Smooth muscle cell (in vitro differentiated cells): ENCODE data around the gene KHK. TPM values are rescaled to one million over a fixed set of nuclear protein-coding genes. Genes with fewer than 3 reads are reported as not detected.

ENCODE experiments used
- DNase-seq: peaks from one replicate; lab custom pipeline; 2025; ENCODE audit not compliant: unreplicated experiment; lab: John Stamatoyannopoulos, UW
- H2AFZ ChIP-seq: fragments of 200-600 bp; sonication (generic); 2 replicates; pipeline ENCODE4 v1.6.0; 2016; ENCODE audit warnings: antibody characterized with exemption, low read depth, mild to moderate bottlenecking
- H3F3A ChIP-seq: fragments of 200-600 bp; sonication (generic); 2 replicates; pipeline ENCODE4 v1.6.0; 2017; ENCODE audit warnings: antibody characterized with exemption, low read depth
- H3K27ac ChIP-seq: fragments of 200-600 bp; sonication (generic); 2 replicates; pipeline ENCODE4 v1.5.1; 2016; ENCODE audit warnings: low read depth, mild to moderate bottlenecking
- H3K27me3 ChIP-seq: fragments of 200-600 bp; sonication (generic); 2 replicates; pipeline ENCODE4 v1.6.1; 2016; ENCODE audit warnings: low read depth, mild to moderate bottlenecking
- H3K36me3 ChIP-seq: fragments of 200-600 bp; sonication (generic); 2 replicates; pipeline ENCODE4 v1.5.1; 2016; ENCODE audit warnings: low read depth
- H3K4me1 ChIP-seq: fragments of 200-600 bp; sonication (generic); 2 replicates; pipeline ENCODE4 v1.5.1; 2016; ENCODE audit warnings: low read depth
- H3K4me2 ChIP-seq: fragments of 200-600 bp; sonication (generic); 2 replicates; pipeline ENCODE4 v1.6.0; 2016; ENCODE audit warnings: mild to moderate bottlenecking
- H3K4me3 ChIP-seq: fragments of 200-600 bp; sonication (generic); 2 replicates; pipeline ENCODE4 v1.5.1; 2016; ENCODE audit warnings: mild to moderate bottlenecking
- H3K79me2 ChIP-seq: fragments of 200-600 bp; sonication (generic); 2 replicates; pipeline ENCODE4 v1.6.0; 2016; ENCODE audit warnings: low read depth, mild to moderate bottlenecking
- H3K9ac ChIP-seq: fragments of 200-600 bp; sonication (generic); 2 replicates; pipeline ENCODE4 v1.6.0; 2016; ENCODE audit warnings: low read depth
- H3K9me3 ChIP-seq: fragments of 200-600 bp; sonication (generic); replicated peaks from 2 replicates; pipeline ENCODE4 v1.5.1; 2016; ENCODE audit warnings: low read depth
- H4K20me1 ChIP-seq: fragments of 200-600 bp; sonication (generic); 2 replicates; pipeline ENCODE4 v1.6.0; 2016; ENCODE audit warnings: low read depth
- WGBS: methylation state at CpG from one replicate; pipeline ENCODE4 v1.1.7; 2016; ENCODE audit warnings: low lambda C conversion rate; 5-methylcytosine and 5-hydroxymethylcytosine counted together
- polyA plus RNA-seq: library from polyadenylated mRNA; unstranded; fragments of >200 nt; fragmentation: Nextera tagmentation; extraction: Ambion mirVana; gene quantifications from 2 replicates; pipeline ENCODE4 v1.2.1, GENCODE V29; 2016
- total RNA-seq: library from RNA; depleted of rRNA; stranded (reverse); fragments of >200 nt; gene quantifications from 2 replicates; pipeline ENCODE4 v1.2.3, GENCODE V29; 2014
- TF ChIP-seq, protein P1 (sequence below): fragments of 200-600 bp; sonication (generic); IDR thresholded peaks from 2 replicates; pipeline ENCODE4 v1.5.1; 2017; ENCODE audit warnings: borderline replicate concordance, mild to moderate bottlenecking, antibody characterized with exemption; ENCODE audit not compliant: insufficient read depth, poor library complexity, severe bottlenecking

KHK gene
- total and polyA plus RNA-seq, 2 experiments from 2014 or later, result 0.27 to 1.6 TPM

DNA sequence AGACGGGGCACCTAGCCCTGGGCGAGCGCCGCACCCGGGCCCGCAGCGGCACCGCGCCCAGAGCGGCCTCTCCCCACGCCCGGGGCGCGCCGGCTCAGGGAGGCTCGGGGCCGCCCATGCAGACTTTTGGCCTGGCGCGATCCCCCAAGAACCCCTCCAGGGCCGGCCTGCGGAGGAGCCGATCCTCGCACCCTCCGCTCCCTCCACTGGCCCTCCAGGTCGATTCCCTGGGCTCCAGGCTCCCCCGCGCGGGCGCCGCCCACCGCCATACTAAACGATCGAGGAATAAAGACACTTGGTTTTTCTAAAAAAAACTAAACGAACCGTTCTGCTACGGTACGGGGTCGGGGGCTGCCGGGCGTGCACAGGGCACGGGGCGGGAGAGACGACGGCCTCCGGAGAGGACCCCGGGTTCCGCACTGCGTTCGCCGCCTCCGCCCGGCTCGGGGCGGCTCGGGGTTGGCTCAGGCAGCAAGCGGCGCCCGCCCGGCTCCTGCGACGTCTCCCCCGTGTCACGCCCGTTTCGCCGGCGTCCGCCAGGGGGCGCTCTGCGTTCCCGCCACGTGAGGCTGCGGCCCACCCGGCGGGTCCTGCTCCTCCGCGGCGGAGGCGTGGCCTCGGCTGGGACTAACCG, 365 bp upstream of the KHK start:
- Histone ChIP-seq H3K79me2 (no peaks in the 10 kb centered on the region), H3K9me3 (no peaks in the 10 kb centered on the region), H3K4me3 (peak overlapping the region; percentile 83), H2AFZ (peak overlapping the region; percentile 69), H3K4me1 (peaks cover 13% of the 10 kb centered on the region), H3K27ac (peak overlapping the region; percentile 61), H3K27me3 (no peaks in the 10 kb centered on the region), H3F3A (peaks cover 15% of the 10 kb centered on the region), H4K20me1 (peaks cover 33% of the 10 kb centered on the region), H3K9ac (peak overlapping the region; percentile 54), H3K36me3 (no peaks in the 10 kb centered on the region), H3K4me2 (peak overlapping the region; percentile 99)
- peak; percentile 95 for DNase-seq
- TF ChIP-seq, protein P1, sequence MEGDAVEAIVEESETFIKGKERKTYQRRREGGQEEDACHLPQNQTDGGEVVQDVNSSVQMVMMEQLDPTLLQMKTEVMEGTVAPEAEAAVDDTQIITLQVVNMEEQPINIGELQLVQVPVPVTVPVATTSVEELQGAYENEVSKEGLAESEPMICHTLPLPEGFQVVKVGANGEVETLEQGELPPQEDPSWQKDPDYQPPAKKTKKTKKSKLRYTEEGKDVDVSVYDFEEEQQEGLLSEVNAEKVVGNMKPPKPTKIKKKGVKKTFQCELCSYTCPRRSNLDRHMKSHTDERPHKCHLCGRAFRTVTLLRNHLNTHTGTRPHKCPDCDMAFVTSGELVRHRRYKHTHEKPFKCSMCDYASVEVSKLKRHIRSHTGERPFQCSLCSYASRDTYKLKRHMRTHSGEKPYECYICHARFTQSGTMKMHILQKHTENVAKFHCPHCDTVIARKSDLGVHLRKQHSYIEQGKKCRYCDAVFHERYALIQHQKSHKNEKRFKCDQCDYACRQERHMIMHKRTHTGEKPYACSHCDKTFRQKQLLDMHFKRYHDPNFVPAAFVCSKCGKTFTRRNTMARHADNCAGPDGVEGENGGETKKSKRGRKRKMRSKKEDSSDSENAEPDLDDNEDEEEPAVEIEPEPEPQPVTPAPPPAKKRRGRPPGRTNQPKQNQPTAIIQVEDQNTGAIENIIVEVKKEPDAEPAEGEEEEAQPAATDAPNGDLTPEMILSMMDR, result peak; percentile 91
- WGBS, result under 1% methylated on average over 49 of the region's 81 CpGs

DNA sequence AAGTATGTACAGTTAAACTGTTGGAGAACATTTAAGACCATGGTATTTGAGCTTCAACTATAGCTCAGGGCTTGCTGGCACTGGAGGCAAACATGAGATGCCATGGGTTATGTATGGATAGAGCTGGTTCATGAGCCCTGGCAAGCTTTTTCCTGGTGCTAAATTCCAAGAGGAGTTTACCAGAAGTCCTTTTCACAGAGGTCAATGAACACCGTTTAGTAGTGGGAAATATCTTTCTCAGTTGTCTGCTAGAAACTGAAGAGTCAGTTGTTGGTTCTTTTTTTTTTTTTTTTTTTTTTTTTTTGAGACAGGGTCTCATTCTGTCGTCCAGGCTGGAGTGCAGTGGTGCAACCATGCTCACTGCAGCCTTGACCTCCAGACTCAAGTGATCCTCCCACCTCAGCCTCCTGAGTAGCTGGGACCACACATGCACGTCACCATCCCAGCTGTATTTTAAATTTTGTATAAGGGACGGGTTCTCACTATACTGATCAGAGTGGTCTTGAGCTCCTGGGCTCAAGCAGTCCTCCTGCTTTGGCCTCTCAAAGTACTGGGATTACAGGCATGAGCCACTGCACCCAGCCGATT, 1.3 kb downstream of the KHK start:
- Histone ChIP-seq H3K27me3 (no peaks in the 10 kb centered on the region), H3K4me2 (no peak overlapping the region), H3K9ac (no peak overlapping the region), H4K20me1 (peaks cover 16% of the 10 kb centered on the region), H3K9me3 (no peaks in the 10 kb centered on the region), H3K79me2 (no peaks in the 10 kb centered on the region), H3K4me3 (peak overlapping the region; percentile 83), H3F3A (peaks cover 15% of the 10 kb centered on the region), H3K36me3 (no peaks in the 10 kb centered on the region), H2AFZ (no peak overlapping the region), H3K27ac (no peak overlapping the region), H3K4me1 (peaks cover 10% of the 10 kb centered on the region)
- 91% methylated on average over 5 of the region's 5 CpGs for WGBS
- DNase-seq, result no peak
- TF ChIP-seq, protein P1, result no peak

DNA sequence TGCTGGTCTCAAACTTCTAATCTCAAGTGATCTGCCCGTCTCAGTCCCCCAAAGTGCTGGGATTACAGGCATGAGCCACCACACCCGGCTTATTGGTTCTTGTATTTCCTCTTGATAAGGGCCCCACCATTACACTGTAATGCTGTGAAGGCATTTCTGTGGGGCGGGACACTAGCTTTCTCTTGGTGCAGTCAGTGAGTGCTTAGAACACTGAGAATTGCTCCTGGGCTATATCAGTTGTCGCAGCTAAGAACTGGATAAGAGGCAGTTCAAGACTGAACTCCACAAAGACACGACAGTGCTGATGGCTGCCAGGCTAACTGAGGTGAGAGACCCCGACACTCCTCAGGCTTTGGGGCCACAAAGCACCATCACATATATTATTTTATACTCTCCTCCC, 2.1 kb downstream of the KHK start:
- H3K36me3 ChIP-seq, result no peaks in the 10 kb centered on the region
- TF ChIP-seq, protein P1, result no peak
- peaks cover 9% of the 10 kb centered on the region for H4K20me1 ChIP-seq
- no peak overlapping the region for H3K27ac ChIP-seq
- no peaks in the 10 kb centered on the region for H3K27me3 ChIP-seq
- H3K4me1 ChIP-seq, result peaks cover 10% of the 10 kb centered on the region
- no peak overlapping the region for H3K9ac ChIP-seq
- H3K79me2 ChIP-seq, result no peaks in the 10 kb centered on the region
- no peak overlapping the region for H3K4me2 ChIP-seq
- H3K9me3 ChIP-seq, result no peaks in the 10 kb centered on the region
- no peak for DNase-seq
- no peak overlapping the region for H3K4me3 ChIP-seq
- WGBS, result 51% methylated on average over 6 of the region's 6 CpGs
- H2AFZ ChIP-seq, result no peak overlapping the region
- H3F3A ChIP-seq, result peaks cover 12% of the 10 kb centered on the region
